ENCODE results near the gene MKNK2.
"Not testable (repeated sequence)": the region's sequence is repeated elsewhere in the genome, so short reads cannot be mapped to it uniquely, and the experiment has no call there.

MKNK2 gene

DNA sequence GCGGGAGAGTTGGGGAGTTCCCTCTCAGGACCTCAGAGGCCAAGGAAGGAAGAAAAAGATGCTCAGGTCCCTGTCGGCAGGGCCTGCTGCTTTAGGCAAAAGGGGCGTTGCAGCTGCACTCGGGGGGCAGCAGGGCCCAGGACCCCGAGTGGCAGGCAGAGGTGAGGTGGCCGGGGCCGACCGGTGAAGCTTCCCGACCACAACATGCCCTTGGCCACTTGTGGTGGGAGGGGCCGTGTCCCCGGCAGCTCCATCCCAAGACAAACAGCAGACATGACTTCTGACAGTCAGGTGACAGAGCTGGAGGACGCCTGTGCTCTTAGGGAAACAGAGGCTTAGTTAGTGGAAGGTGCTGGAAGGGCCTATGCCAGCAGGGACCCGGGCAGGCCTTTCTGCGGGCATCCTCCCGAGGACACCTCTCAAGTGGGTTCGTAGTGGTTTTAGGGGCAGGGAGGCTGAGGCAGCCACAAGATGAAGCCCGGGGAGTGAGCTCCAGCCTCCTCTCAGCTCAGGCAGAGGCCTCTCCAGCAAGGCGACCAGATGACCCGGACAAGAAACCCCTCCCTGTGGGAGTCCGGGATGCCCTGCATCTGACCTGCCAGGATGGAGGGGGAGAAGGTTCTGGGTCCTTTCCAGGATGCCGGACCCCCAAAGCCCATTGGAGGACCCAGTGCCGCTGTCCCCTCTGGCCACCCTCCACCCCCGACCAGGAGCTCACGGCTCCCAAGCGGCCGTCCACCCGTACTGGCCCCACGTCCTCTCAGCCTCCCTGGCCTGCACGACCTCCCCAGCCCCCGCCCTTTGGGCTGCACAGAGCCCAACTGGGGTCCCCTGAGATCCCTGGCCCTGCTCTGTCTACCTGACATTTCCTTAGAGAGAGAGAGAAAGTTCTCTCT lies 59.8 kb downstream of the MKNK2 start:
- Histone ChIP-seq H3K27me3 (ENCODE audit: insufficient read depth, low read length) (no peaks in the 10 kb centered on the region), H3K36me3 (ENCODE audit: insufficient read depth, low read length) (peaks cover 15% of the 10 kb centered on the region), H3K79me2 (ENCODE audit: insufficient read depth, low read length) (no peaks in the 10 kb centered on the region)

DNA sequence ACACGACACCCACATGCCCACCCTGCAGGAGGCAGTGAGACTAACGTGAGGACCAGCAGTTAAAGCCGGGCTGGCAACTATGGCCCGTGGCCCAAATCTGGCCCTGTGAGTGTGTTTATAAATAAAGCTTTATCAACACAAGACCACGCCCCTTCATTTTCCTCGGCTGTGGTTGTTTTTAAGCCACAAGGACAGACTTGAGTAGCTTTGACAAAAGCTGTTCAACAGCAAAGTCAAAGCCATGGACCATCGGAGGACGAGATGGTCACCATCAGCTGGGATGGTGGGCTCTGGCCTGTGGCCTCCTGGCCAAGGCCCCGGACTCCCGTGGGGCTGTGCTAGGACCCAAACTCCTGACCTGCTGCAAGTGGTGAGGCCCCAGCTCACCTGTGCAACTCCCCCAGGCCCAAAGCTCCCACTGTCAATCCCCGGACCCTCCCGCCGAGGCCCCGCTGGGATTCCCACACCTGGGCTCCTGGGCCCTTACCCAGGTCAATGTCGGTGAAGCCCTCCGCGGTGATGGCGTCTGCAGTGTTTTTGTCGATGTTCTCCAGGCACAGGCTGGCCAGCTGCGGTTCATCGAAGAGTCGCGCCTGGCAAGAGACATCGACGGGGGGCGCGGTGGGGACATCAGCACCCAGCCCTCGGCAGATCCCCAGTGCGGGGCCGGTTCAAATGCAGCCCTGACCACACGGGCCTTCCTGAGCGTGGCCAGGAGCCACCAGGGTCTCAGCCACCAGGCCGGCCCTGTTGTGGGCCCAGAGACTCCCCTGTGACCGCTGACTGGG lies 60.6 kb downstream of the MKNK2 start:
- Histone ChIP-seq H3K9ac (ENCODE audit: low read length) (no peak overlapping the region), H4K20me1 (ENCODE audit: insufficient read depth, low read length) (no peaks in the 10 kb centered on the region), H3K9me2 (ENCODE audit: low read depth, low read length) (no peaks in the 10 kb centered on the region), H3K27ac (ENCODE audit: low read depth, low read length, poor library complexity, severe bottlenecking) (no peak overlapping the region), H3F3A (ENCODE audit: insufficient read depth, low read length) (no peaks in the 10 kb centered on the region), H3K4me3 (ENCODE audit: low read depth, low read length, poor library complexity, severe bottlenecking) (no peak overlapping the region), H3K79me2 (ENCODE audit: insufficient read depth, low read length) (no peaks in the 10 kb centered on the region), H2AFZ (ENCODE audit: low read length) (no peak overlapping the region), H3K9me3 (ENCODE audit: low read length) (no peaks in the 10 kb centered on the region), H3K4me1 (ENCODE audit: insufficient read depth, low read length, severe bottlenecking) (no peaks in the 10 kb centered on the region), H3K27me3 (ENCODE audit: insufficient read depth, low read length) (no peaks in the 10 kb centered on the region), H3K36me3 (ENCODE audit: insufficient read depth, low read length) (peaks cover 20% of the 10 kb centered on the region), H3K4me2 (ENCODE audit: low read length) (no peak overlapping the region)
- no peak for TF ChIP-seq EZH2 (IDR thresholded peaks at IDR 0.05; ENCODE audit: borderline replicate concordance, low read length)
- TF ChIP-seq, protein P1, sequence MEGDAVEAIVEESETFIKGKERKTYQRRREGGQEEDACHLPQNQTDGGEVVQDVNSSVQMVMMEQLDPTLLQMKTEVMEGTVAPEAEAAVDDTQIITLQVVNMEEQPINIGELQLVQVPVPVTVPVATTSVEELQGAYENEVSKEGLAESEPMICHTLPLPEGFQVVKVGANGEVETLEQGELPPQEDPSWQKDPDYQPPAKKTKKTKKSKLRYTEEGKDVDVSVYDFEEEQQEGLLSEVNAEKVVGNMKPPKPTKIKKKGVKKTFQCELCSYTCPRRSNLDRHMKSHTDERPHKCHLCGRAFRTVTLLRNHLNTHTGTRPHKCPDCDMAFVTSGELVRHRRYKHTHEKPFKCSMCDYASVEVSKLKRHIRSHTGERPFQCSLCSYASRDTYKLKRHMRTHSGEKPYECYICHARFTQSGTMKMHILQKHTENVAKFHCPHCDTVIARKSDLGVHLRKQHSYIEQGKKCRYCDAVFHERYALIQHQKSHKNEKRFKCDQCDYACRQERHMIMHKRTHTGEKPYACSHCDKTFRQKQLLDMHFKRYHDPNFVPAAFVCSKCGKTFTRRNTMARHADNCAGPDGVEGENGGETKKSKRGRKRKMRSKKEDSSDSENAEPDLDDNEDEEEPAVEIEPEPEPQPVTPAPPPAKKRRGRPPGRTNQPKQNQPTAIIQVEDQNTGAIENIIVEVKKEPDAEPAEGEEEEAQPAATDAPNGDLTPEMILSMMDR (IDR thresholded peaks at IDR 0.05; ENCODE audit: low read length), result no peak

More for the DNA sequence above, 59.8 kb downstream of the MKNK2 start:
- Histone ChIP-seq H3K9me2 (ENCODE audit: low read depth, low read length) (no peaks in the 10 kb centered on the region), H2AFZ (ENCODE audit: low read length) (no peak overlapping the region), H3K9ac (ENCODE audit: low read length) (no peak overlapping the region), H4K20me1 (ENCODE audit: insufficient read depth, low read length) (no peaks in the 10 kb centered on the region), H3K4me1 (ENCODE audit: insufficient read depth, low read length, severe bottlenecking) (no peaks in the 10 kb centered on the region), H3K4me2 (ENCODE audit: low read length) (no peak overlapping the region), H3K4me3 (ENCODE audit: low read depth, low read length, poor library complexity, severe bottlenecking) (no peak overlapping the region), H3K9me3 (ENCODE audit: low read length) (no peaks in the 10 kb centered on the region), H3K27ac (ENCODE audit: low read depth, low read length, poor library complexity, severe bottlenecking) (no peak overlapping the region), H3F3A (ENCODE audit: insufficient read depth, low read length) (no peaks in the 10 kb centered on the region)
- TF ChIP-seq, protein P1 (IDR thresholded peaks at IDR 0.05; ENCODE audit: low read length), result no peak
- TF ChIP-seq EZH2 (IDR thresholded peaks at IDR 0.05; ENCODE audit: borderline replicate concordance, low read length), result no peak

DNA sequence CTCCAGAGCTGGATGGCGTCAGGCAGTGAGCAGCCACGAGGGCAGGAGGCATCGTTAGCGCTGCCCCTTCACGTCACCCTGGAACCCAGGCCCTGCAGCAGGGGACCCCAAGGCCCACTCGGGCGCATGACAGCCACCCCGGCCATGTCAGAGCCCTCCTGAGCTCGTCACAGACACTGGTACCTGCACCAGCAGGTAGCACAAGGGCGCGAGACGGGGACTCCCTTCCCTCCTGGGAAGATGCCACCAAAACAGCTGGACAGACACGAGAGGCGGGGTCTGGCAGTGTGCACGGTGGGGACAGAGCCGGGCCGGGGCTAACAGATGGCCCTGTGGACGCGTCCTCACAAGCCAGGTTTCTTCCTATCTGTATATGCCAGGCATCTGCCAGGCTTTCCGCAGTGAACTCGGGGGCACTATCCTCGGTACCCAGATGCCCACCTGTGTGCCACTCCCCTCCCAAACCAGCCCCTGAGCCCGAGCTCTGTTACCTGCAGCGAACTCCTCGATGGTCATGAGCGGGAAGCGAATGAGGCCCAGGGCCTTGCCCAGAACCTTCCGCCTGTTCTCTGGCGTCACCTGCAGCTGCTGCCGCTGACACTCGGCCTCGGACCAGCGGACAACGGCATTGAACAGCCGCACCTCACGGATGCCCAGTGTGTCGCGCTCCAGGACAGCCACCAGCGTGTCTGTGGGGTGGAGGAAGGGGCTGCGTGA lies 61.4 kb downstream of the MKNK2 start:
- Histone ChIP-seq H3K27ac (ENCODE audit: low read depth, low read length, poor library complexity, severe bottlenecking) (no peak overlapping the region), H3F3A (ENCODE audit: insufficient read depth, low read length) (no peaks in the 10 kb centered on the region), H3K36me3 (ENCODE audit: insufficient read depth, low read length) (peaks cover 26% of the 10 kb centered on the region), H3K4me2 (ENCODE audit: low read length) (no peak overlapping the region), H3K27me3 (ENCODE audit: insufficient read depth, low read length) (no peaks in the 10 kb centered on the region), H3K9me3 (ENCODE audit: low read length) (no peaks in the 10 kb centered on the region), H3K79me2 (ENCODE audit: insufficient read depth, low read length) (no peaks in the 10 kb centered on the region), H3K4me1 (ENCODE audit: insufficient read depth, low read length, severe bottlenecking) (no peaks in the 10 kb centered on the region), H3K9me2 (ENCODE audit: low read depth, low read length) (no peaks in the 10 kb centered on the region), H3K9ac (ENCODE audit: low read length) (no peak overlapping the region), H4K20me1 (ENCODE audit: insufficient read depth, low read length) (no peaks in the 10 kb centered on the region), H2AFZ (ENCODE audit: low read length) (no peak overlapping the region), H3K4me3 (ENCODE audit: low read depth, low read length, poor library complexity, severe bottlenecking) (no peak overlapping the region)
- no peak for TF ChIP-seq EZH2 (IDR thresholded peaks at IDR 0.05; ENCODE audit: borderline replicate concordance, low read length)
- TF ChIP-seq, protein P1 (IDR thresholded peaks at IDR 0.05; ENCODE audit: low read length), result no peak

DNA sequence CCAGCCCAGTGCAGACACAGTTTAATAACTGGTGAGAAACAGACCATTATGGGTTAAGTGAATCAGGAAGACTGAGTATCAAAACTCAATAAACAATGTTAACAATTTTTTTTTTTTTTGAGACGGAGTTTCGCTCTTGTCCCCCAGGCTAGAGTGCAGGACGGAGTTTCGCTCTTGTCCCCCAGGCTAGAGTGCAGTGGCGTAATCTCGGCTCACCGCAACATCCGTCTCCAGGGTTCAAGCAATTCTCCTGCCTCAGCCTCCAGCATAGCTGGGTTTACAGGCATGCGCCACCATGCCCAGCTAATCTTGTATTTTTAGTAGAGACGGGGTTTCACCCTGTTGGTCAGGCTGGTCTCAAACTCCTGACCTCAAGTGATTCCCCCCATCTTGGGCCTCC lies 62.6 kb downstream of the MKNK2 start:
- not testable (repeated sequence) for H3K27me3 ChIP-seq (ENCODE audit: insufficient read depth, low read length); H3K27ac ChIP-seq (ENCODE audit: low read depth, low read length, poor library complexity, severe bottlenecking); H3K9ac ChIP-seq (ENCODE audit: low read length); H3K79me2 ChIP-seq (ENCODE audit: insufficient read depth, low read length); H4K20me1 ChIP-seq (ENCODE audit: insufficient read depth, low read length); H2AFZ ChIP-seq (ENCODE audit: low read length); H3K4me1 ChIP-seq (ENCODE audit: insufficient read depth, low read length, severe bottlenecking); H3K4me2 ChIP-seq (ENCODE audit: low read length); H3K9me2 ChIP-seq (ENCODE audit: low read depth, low read length); H3K4me3 ChIP-seq (ENCODE audit: low read depth, low read length, poor library complexity, severe bottlenecking); H3F3A ChIP-seq (ENCODE audit: insufficient read depth, low read length); H3K9me3 ChIP-seq (ENCODE audit: low read length)
- H3K36me3 ChIP-seq (ENCODE audit: insufficient read depth, low read length), result peaks cover 30% of the 10 kb centered on the region

Measured in OCI-LY1 (cell line).